NCI-H82 treated with DMSO at 0.1 percent for 48 hours (cell line): ENCODE results near the gene HS2ST1.
"Not testable (repeated sequence)": the region's sequence is repeated elsewhere in the genome, so short reads cannot be mapped to it uniquely, and the experiment has no call there.

Experiments
- DNase-seq: peaks from one replicate; lab custom pipeline; 2025; ENCODE audit not compliant: unreplicated experiment; lab: John Stamatoyannopoulos, UW

The HS2ST1 gene

DNA sequence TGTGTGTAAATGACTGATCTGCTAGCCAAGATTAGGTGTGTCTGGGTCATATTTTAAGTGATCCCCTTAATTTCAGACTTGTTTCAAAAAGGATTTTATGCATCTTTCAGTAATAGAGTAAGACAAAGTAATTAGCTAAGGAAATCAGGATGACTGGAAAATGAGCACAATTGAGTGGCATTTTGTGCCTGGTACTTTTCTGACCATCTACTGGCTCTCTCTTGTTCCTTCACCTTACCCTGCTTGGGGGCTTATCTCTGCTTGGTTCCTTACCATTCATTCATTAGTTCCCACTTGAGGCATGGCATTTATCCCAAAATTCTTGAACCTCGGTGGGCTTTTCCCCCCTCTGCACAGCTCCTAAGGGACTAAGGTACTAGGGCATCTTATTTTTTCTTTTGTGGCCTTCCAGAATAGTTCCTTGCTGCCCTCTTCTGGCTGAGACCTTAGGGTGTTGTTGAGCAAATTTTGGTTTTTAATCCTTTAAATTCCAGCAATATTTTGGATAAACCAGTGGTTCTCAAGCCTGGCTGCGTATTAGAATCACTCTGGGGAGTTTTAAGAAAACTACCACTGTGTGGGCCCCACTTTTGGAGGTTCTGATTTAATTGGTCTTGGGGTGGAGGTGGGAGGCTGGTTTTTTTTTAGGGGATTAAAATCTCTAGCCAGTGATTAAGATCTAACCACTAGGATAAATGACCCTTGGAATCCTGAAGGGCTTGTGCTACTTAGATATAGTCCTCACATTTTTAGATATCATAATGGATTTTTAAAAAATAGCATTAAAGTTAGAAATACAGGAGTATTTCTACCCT, 50.8 kb downstream of the HS2ST1 start:
- no peak for DNase-seq

DNA sequence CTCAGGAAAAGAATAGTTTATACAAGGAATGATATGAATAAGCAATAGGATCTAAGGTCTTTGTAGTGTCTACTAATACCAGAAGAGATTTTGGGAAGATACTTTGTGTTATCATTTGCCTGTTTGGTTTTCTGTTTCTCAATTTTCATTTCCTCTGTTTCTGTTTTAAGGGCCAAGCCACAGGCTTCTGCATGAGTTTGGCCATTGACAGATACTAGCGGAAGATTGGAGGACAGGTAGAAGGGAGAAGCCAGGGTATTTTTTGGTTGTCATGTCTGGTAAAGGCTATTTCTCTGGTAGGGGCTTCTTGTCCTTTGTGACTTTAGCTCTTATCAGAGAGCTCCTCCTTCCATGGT, 51.4 kb downstream of the HS2ST1 start:
- DNase-seq, result no peak

DNA sequence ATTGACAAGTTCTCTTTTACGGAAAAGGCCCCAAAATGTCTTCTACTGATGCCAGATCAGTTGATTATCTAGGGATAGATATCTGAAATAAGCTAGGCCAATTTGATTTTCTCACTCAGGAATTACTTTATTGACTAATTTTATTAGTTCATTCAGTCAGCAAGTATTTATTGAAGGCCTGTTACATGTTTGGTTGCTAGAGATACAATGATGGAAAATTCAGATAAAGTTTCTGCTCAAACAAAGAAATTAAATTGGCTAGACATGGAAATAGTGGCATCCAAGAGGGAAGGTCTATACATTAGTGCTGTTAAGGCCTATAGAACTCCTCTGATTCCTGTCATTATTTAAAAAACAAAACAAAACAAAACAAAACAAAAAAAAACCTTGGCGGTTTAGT, 56.5 kb downstream of the HS2ST1 start:
- no peak for DNase-seq

DNA sequence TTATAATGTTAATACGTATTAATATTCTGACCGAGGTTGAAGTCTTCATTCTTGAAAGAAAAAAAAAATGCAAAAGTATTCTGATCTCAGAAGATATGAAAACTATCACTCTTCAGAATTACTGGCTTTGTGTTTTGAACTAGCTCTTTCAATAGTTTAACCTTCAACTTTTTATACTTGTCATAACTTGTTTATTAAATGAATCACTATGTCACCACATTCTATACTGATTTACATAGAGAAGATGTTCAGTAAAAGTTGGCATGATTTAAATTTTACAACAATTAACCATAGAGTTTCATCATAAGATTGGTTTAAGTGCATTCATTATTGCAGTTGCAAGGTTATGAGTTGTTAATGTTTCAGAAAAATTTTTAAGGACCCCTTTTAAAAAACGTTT, 57.3 kb downstream of the HS2ST1 start:
- no peak for DNase-seq

DNA sequence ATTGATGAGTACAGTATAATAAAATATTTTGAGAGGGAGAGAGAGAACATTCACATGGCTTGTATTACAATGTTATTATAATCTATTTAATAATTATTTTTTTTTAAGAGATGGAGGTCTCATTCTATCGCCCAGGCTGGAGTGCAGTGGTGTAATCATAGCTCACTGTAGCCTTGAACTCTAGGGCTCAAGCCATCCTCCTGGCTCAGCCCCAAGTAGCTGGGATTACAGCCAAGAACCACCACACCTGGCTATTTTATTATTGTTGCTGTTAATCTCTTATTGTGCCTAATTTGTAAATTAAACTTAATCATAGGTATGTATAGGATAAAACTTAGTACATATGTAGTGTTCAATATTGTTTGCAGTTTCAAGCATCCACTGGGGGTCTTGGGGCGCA, 57.8 kb downstream of the HS2ST1 start:
- DNase-seq, result no peak

DNA sequence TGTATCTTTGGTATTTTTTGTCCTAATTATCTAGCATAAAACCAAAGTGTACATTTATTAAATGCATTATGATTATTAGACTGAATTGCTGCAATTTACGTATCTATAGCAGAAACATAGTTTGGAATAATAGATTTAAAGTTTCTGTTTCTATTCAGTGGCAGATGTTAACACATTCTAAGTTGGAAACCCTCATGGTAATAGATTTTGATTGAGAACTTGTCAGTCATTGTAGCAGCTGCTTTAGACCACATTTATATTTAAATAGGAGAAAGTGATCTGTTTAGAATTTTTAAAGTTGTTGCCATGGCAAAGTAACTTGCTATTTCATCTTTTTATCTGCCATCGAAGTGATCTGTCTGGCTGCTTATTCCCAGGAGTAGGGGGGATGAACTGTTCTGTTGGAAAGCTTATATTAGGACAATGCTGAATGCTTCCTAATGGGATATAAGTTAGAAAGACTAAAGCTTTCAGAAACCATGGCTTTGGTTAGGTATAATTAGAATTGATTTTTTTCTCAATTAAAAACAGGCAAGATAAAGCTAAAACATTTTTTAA, 61.6 kb downstream of the HS2ST1 start:
- no peak for DNase-seq

DNA sequence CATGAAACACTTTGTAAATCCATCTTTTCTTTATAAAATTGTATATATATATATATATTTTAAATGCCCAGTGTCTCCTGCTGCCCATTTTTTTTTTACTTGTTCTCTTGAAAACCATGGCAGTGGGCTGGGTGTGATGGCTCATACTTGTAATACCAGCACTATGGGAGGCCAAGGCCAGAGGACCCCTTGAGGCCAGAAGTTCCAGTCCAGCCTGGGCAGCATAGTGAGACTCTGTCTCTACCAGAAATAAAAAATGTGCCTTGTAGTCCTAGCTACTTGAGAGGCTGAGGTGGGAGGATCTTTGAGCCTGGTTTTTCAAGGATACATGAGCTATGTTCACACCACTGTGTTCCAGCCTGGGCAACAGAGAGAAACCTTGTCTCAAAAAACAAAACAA, 62.2 kb downstream of the HS2ST1 start:
- no peak for DNase-seq

DNA sequence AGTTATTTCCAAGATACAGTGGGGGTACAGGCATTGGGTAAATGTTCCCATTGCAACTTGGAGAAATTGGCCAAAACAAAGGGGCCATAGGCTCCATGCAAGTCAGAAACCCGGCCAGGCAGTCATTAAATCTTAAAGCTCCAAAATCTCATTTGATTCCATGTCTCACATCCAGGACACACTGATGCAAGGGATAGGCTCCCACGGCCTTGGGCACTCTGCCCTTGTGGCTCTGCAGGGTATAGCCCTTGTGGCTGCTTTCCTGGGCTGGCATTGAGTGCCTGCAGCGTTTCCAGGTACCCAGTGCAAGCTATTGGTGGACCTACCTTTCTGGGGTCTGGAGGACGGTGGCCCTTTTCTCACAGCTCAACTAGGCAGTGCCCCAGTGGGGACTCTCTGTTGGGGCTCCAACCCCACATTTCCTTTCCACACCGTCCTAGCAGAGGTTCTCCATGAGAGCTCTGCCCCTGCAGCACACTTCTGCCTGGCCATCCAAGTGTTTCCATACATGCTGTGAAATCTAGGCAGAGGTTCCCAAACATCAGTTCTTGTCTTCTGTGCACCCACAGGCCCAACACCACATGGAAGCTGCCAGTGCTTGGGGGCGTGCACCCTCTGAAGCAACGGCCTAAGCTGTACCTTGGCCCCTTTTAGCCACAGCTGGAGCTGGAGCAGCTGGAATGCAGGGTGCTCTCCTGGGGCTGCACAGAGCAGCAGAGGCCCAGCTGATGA, 67.2 kb downstream of the HS2ST1 start:
- DNase-seq, result no peak

DNA sequence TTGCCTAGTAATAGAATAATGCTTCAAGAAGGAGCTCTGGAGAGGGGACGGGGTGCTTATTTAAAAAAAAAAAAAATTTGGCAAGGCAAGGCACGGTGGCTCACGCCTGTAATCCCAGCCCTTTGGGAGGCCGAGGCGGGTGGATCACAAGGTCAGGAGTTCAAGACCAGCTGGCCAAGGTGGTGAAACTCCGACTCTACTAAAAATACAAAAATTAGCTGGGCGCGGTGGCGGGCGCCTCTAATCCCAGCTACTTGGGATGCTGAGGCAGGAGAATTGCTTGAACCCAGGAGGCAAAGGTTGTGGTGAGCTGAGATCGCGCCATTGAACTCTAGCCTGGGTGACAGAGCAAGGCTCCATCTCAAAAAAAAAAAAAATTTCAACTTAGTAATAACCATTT, 69.2 kb downstream of the HS2ST1 start:
- DNase-seq, result not testable (repeated sequence)

DNA sequence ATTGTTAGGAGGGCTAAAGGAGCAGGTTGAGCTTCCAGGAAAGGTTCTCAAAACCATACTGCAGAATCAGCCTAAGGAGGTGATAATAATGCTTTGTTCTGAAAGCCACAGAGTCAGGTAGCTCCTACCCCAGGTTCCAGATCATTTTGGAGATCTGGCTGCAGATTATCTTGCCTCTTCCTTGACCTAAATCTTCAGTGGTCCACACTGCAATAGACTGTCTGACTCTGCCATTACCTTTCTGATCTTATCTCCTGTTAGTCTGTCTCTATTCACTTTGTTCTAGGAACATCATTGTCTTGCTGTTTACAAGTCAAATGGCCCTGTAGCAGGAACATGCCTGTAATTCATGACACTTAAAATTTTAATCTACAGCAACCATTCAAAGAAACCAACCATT, 73.0 kb downstream of the HS2ST1 start:
- no peak for DNase-seq

DNA sequence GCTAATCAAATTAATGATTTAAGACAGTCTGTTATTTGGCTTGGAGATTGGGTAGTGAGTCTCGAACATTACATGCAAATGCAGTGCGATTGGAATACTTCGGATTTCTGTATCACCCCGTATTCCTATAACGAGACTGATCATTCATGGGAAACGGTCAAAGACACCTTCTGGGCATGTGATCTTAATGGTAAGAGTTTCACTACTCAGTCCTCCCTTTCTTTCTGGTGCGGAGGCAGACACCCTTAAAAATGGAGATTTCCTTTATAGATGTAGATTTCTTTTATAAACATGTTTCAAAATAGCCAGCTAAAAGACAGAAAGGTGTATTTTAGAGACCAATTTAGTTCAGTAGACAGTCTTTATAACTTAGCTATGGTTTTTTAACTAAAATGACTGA, 74.4 kb downstream of the HS2ST1 start:
- no peak for DNase-seq

DNA sequence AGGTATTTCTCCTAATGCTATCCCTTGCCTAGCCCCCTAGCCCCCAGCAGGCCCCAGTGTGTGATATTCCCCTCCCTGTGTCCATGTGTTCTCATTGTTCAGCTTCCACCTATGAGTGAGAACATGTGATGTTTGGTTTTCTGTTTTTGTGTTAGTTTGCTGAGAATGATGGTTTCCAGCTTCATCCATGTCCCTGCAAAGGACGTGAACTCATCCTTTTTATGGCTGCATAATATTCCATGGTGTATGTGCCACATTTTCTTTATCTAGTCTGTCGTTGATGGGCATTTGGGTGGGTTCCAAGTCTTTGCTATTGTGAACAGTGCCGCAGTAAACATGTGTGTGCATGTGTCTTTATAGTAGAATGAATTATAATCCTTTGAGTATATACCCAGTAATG, 75.3 kb downstream of the HS2ST1 start:
- not testable (repeated sequence) for DNase-seq

DNA sequence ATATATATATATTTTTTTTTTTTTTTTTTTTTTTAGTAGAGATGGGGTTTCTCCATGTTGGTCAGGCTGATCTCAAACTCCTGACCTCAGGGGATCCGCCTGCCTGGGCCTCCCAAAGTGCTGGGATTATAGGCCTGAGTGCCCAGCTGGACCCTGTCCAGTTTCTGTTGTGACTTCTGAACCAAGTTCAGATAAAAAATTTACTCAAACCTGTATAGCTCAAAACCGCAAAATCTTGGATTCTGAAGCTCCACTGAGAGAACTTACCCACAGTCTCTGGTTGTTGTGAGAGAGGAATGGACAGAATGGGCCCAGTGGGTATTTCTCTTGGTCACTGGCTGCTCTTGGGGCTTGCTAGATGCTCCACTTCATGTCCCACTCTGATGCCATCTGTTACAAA, 76.4 kb downstream of the HS2ST1 start:
- DNase-seq, result no peak

DNA sequence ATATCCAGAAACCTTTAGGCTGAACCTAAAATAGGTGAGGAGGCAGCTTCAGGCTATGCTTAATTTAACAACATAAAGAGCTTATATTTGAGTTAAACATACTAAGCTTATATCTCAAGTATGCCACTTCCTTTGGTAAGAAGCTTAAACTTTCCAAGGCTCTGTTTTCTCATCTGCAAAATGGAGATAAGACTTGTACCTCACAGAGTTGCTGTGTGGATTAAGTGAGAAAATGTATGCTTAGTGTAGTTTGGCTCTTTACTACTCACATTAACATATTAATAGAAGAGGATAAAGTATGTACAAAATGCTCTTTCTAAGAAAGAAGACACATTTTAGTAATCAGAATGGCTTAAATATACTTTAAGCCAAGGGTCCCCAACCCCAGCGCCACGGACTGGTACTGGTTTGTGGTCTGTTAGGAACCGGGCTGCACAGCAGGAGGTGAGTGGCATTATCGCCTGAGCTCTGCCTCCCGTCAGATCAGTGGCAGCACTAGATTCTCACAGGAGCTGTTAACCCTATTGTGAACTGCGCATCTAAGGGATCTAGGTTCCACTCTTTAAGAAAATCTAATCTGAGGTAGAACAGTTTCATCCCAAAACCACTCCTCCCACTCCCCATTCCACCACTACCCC, 77.2 kb downstream of the HS2ST1 start:
- DNase-seq, result no peak

DNA sequence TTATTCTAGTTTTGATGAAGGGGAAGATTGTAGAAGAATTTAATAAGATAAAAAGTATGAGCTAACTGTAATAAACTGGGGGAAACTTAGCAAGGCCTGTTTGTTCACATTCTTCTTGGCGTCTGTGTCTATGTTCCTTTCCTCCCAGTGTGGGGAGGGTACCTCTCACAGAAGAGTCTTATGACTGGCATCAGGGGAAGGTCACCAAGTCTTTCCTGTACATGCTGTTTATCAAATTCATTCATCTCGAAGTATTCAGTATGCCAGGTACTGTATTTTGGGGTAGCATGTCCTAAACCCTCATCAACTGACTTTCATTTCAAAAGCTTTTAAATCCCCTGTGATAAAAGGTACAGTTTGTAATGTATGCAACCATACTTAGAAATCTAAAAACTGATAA, 78.4 kb downstream of the HS2ST1 start:
- DNase-seq, result no peak

DNA sequence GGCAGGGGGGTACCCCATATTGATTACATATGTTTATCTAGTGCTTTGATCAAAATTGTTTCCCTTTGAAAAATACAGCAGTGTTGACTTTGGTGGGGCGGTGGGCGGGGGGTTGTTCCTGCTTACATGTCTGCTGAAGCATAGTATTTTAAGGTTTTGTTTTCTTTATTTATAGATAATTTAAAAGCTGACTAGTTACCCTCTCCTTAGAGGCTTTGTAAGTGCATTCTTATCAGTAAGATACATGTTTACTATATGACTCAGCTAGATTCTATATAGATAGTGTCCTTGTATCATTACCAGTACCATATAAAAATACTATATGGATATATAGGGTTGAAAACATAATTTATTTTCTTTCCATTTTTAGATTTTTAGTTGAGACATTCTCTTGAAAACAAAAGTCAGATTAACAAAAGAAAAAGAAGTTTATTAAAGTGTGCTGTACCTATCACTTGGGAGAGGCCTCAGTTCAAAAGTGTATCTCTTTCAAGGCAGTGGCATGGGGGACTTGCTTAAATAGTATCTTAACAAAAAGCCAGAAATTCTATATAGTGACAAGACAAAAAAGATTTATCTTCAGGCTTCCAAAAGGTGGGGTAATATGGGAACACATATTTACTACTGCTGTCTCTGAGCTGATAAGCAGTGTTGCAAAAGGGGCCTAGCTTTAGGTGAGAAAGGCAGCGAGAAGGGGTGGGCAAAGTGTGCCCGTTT, 79.0 kb downstream of the HS2ST1 start:
- DNase-seq, result no peak

DNA sequence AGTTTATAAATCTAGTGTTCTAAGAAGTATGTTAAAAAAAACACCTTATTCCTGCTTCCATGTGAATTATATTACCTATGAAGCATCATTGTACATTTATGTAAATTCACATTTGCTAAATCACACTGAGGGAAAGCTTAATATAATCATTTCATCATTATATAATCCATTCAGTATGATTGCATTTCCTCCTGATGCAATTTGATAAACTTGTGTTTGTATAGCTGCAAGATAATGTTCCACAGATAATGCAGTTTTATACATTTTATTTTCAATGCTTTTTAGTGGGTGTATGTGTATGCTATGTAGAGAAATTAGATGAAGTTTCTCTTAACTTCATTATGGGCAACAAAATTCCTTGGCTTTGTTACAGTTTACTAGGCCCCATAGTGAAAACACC, 79.6 kb downstream of the HS2ST1 start:
- DNase-seq, result no peak

DNA sequence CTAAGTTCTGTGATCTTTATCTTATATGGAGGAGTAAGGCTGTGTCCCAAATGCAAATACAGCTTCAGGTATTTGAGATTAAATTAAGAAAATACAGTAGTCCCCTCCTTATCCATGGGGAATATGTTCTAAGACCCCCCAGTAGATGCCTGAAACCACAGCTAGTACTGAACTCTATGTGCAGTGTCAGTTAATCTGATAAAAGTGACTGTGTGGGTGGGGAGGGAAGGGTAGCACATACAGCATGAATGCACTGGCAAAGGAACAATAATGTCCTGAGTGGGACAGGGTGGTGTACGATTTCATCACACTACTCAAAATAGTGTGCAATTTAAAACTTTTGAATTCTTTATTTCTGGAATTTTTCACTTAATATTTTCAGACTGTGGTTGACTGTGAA, 83.1 kb downstream of the HS2ST1 start:
- DNase-seq, result no peak

DNA sequence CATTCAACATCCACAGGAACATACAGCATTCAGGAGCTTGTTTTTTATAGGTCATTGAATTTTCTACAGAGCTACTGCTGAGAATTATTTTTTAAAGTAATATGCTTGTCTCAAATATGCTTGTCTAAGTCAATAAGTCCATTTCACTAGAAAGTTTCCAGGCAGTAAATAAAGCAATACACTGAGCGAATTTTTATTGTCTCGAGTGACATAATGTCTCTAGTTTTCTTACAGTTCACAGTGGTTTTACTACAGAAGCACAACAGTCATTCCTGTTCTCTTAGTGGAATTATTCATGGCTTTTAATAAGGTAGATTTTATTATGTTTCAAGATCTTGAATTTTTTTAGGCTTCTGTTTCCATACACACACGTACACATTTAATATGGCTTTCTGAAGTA, 83.8 kb downstream of the HS2ST1 start:
- no peak for DNase-seq

DNA sequence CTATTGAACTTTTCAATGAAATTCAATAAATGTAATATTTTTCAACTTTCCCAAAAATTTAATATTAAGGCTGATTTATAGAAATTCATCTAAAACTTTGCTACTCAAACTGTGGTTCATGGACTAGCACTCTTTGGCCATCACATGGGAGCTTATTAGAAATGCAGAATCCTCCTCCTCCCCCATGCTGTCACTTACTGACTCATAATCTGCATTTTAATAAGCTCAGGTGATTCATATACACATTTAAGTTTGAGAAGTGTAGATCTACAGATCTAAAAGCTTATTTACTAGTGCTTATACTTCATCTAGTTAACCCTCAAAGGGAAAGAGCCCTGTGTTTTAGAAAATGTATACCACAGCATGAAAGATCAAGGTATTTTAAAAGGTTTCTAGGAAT, 84.3 kb downstream of the HS2ST1 start:
- DNase-seq, result no peak

DNA sequence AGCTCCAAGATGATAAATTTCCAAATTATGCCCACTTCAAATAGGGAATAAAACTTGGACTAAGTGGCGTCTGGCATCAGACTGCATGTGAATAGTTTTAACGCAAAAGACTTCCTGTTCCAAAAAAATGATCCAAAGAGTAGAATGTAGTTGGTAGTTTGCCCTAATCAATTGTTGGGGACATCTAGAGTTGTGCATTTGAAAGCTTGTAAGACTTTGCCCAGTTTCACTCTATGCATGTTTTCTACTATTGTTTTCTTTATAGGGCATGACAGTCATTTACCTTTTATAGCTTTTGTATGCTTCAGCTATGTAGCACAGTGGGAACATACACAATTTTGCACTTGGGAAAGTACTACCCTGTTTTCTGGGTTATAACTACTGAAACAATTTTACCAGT, 86.0 kb downstream of the HS2ST1 start:
- DNase-seq, result no peak
